Stimulated activated CD8-positive, alpha-beta memory T cell treated with anti-CD3 and anti-CD28 coated beads, Interleukin-15, amount 100 ng/mL, for 48 hours (primary cell): ENCODE measurements around the gene ACAD8.
A peak's percentile ranks its signal among the peaks of the same experiment; 100 is the strongest.
"Not testable (repeated sequence)": the region's sequence is repeated elsewhere in the genome, so short reads cannot be mapped to it uniquely, and the experiment has no call there.

ENCODE experiments used
- DNase-seq, 2 donors: peaks; one replicate each; pipeline ENCODE4 v3.0.0-alpha.2; 2020; ENCODE audit warnings: low read depth in 2 of 2

Gene ACAD8

GRCh38 chr11:134267461-134267860, 14.1 kb downstream of the ACAD8 start:
- no peak for DNase-seq

GRCh38 chr11:134267966-134268365, 14.6 kb downstream of the ACAD8 start:
- DNase-seq: no peak

- DNase-seq: no peak
Observed at GRCh38 chr11:134270250-134270714, 16.9 kb downstream of the ACAD8 start.

- DNase-seq: no peak
Observed at GRCh38 chr11:134271978-134272377, 18.6 kb downstream of the ACAD8 start.

GRCh38 chr11:134272381-134273316, 19.3 kb downstream of the ACAD8 start:
- DNase-seq: no peak

GRCh38 chr11:134273317-134273712, 19.9 kb downstream of the ACAD8 start:
- DNase-seq: no peak

GRCh38 chr11:134275188-134275533, 21.8 kb downstream of the ACAD8 start:
- DNase-seq: no peak

- peak; percentile 60 to 69 for DNase-seq
Observed at GRCh38 chr11:134275534-134276395, 22.4 kb downstream of the ACAD8 start, which contains the start of gene GLB1L3. Gene GLB1L3, plus strand, starts transcription at chr11:134276379. Its CDS starts 362 bp downstream, at chr11:134276741.

- no peak for DNase-seq
Observed at GRCh38 chr11:134276396-134277182, 23.2 kb downstream of the ACAD8 start.

- no peak for DNase-seq
Observed at GRCh38 chr11:134277183-134278001, 24.0 kb downstream of the ACAD8 start.

- DNase-seq: no peak
Observed at GRCh38 chr11:134278356-134278755, 25.0 kb downstream of the ACAD8 start.

GRCh38 chr11:134281635-134282034, 28.3 kb downstream of the ACAD8 start:
- not testable (repeated sequence) for DNase-seq

GRCh38 chr11:134282121-134283045, 29.0 kb downstream of the ACAD8 start:
- no peak for DNase-seq

GRCh38 chr11:134283461-134284230, 30.3 kb downstream of the ACAD8 start:
- DNase-seq: no peak

GRCh38 chr11:134284349-134284748, 31.0 kb downstream of the ACAD8 start:
- DNase-seq: not testable (repeated sequence)

- no peak for DNase-seq
Observed at GRCh38 chr11:134287561-134287960, 34.2 kb downstream of the ACAD8 start.

GRCh38 chr11:134288486-134288885, 35.1 kb downstream of the ACAD8 start:
- no peak for DNase-seq

- DNase-seq: no peak
Observed at GRCh38 chr11:134289167-134289566, 35.8 kb downstream of the ACAD8 start.

- DNase-seq: no peak
Observed at GRCh38 chr11:134289789-134290188, 36.4 kb downstream of the ACAD8 start.
